Loucy (cell line): ENCODE data around the gene KITLG.

ENCODE experiments used
- H2AFZ ChIP-seq: fragments of 200-600 bp; sonication (generic); 2 replicates; pipeline ENCODE4 v1.6.0; 2016; ENCODE audit warnings: antibody characterized with exemption, mild to moderate bottlenecking, low read length, moderate library complexity
- H3F3A ChIP-seq: fragments of 200-600 bp; 2 replicates; pipeline ENCODE4 v1.6.0; 2016; ENCODE audit warnings: antibody characterized with exemption, low read depth, mild to moderate bottlenecking
- H3K27me3 ChIP-seq: fragments of 200-600 bp; sonication (generic); 2 replicates; pipeline ENCODE4 v1.6.1; 2014; ENCODE audit warnings: low read length, mild to moderate bottlenecking; ENCODE audit not compliant: insufficient read depth, poor library complexity, severe bottlenecking
- H3K36me3 ChIP-seq: fragments of 200-600 bp; sonication (generic); 2 replicates; pipeline ENCODE4 v1.6.1; 2016; ENCODE audit warnings: low read length; ENCODE audit not compliant: insufficient read depth
- H3K4me1 ChIP-seq: fragments of 200-600 bp; sonication (generic); 2 replicates; pipeline ENCODE4 v1.5.1; 2014; ENCODE audit warnings: low read length, mild to moderate bottlenecking; ENCODE audit not compliant: insufficient read depth, poor library complexity, severe bottlenecking
- H3K4me2 ChIP-seq: fragments of 200-600 bp; sonication (generic); 2 replicates; pipeline ENCODE4 v1.6.0; 2014; ENCODE audit warnings: antibody characterized with exemption, low read length, low read depth, mild to moderate bottlenecking; ENCODE audit not compliant: poor library complexity, severe bottlenecking
- H3K4me3 ChIP-seq: fragments of 200-600 bp; sonication (generic); 2 replicates; pipeline ENCODE4 v1.5.1; 2014; ENCODE audit warnings: low read length, mild to moderate bottlenecking, mixed read lengths; ENCODE audit not compliant: poor library complexity, severe bottlenecking
- H3K79me2 ChIP-seq: fragments of 200-600 bp; sonication (generic); 2 replicates; pipeline ENCODE4 v1.6.1; 2014; ENCODE audit warnings: low read length; ENCODE audit not compliant: insufficient read depth
- H3K9ac ChIP-seq: fragments of 200-600 bp; sonication (generic); 2 replicates; pipeline ENCODE4 v1.6.0; 2014; ENCODE audit warnings: mild to moderate bottlenecking, low read depth, low read length, moderate library complexity; ENCODE audit not compliant: poor library complexity, severe bottlenecking
- H3K9me2 ChIP-seq: fragments of 200-600 bp; sonication (generic); replicated peaks from 2 replicates; pipeline ENCODE4 v1.6.1; 2016; ENCODE audit warnings: low read depth, low read length, mixed read lengths
- H3K9me3 ChIP-seq: fragments of 200-600 bp; sonication (generic); 2 replicates; pipeline ENCODE4 v1.6.1; 2014; ENCODE audit warnings: mild to moderate bottlenecking, antibody characterized with exemption, low read length, low read depth; ENCODE audit not compliant: insufficient read depth
- H4K20me1 ChIP-seq: fragments of 200-600 bp; sonication (generic); 2 replicates; pipeline ENCODE4 v1.6.0; 2014; ENCODE audit warnings: antibody characterized with exemption, low read length, mild to moderate bottlenecking; ENCODE audit not compliant: insufficient read depth, poor library complexity, severe bottlenecking
- CTCF ChIP-seq: fragments of 200-600 bp; sonication (generic); conservative IDR thresholded peaks from 2 replicates; pipeline ENCODE4 v1.5.1; 2014; ENCODE audit warnings: mild to moderate bottlenecking, antibody characterized with exemption, low read length
- EZH2phosphoT487 ChIP-seq: fragments of 200-600 bp; IDR thresholded peaks from 2 replicates; pipeline ENCODE4 v1.6.1; 2018; ENCODE audit warnings: antibody characterized with exemption, mild to moderate bottlenecking, moderate library complexity, borderline replicate concordance

The KITLG gene

GRCh38 chr12:88472775-88473174 is 107.5 kb downstream of the KITLG start:
- Histone ChIP-seq H3K4me3 (no peak overlapping the region), H3K9ac (no peak overlapping the region), H3K4me2 (no peak overlapping the region), H3F3A (no peaks in the 10 kb centered on the region), H4K20me1 (no peaks in the 10 kb centered on the region), H3K4me1 (no peaks in the 10 kb centered on the region), H3K27me3 (no peaks in the 10 kb centered on the region), H3K9me2 (no peaks in the 10 kb centered on the region), H3K9me3 (no peaks in the 10 kb centered on the region), H2AFZ (no peak overlapping the region), H3K79me2 (no peaks in the 10 kb centered on the region), H3K36me3 (no peaks in the 10 kb centered on the region)
- TF ChIP-seq EZH2phosphoT487 (no peak), CTCF (no peak)

- no peaks in the 10 kb centered on the region for H3K9me2 ChIP-seq
- H2AFZ ChIP-seq, result no peak overlapping the region
- no peak for TF ChIP-seq CTCF
- no peak for TF ChIP-seq EZH2phosphoT487
- no peaks in the 10 kb centered on the region for H4K20me1 ChIP-seq
- no peak overlapping the region for H3K4me3 ChIP-seq
- no peak overlapping the region for H3K9ac ChIP-seq
- no peaks in the 10 kb centered on the region for H3K9me3 ChIP-seq
- no peaks in the 10 kb centered on the region for H3K4me1 ChIP-seq
- no peak overlapping the region for H3K4me2 ChIP-seq
- H3K27me3 ChIP-seq, result no peaks in the 10 kb centered on the region
- H3K79me2 ChIP-seq, result no peaks in the 10 kb centered on the region
- H3F3A ChIP-seq, result no peaks in the 10 kb centered on the region
- H3K36me3 ChIP-seq, result no peaks in the 10 kb centered on the region
These were observed 108.0 kb downstream of the KITLG start for GRCh38 chr12:88472248-88472647.

- H4K20me1 ChIP-seq, result no peaks in the 10 kb centered on the region
- no peak for TF ChIP-seq EZH2phosphoT487
- no peak for TF ChIP-seq CTCF
- H3K9me2 ChIP-seq, result no peaks in the 10 kb centered on the region
- H2AFZ ChIP-seq, result no peak overlapping the region
- no peaks in the 10 kb centered on the region for H3K36me3 ChIP-seq
- H3F3A ChIP-seq, result no peaks in the 10 kb centered on the region
- H3K9me3 ChIP-seq, result no peaks in the 10 kb centered on the region
- no peaks in the 10 kb centered on the region for H3K79me2 ChIP-seq
- H3K4me1 ChIP-seq, result no peaks in the 10 kb centered on the region
- H3K9ac ChIP-seq, result no peak overlapping the region
- H3K27me3 ChIP-seq, result no peaks in the 10 kb centered on the region
- H3K4me2 ChIP-seq, result no peak overlapping the region
- H3K4me3 ChIP-seq, result no peak overlapping the region
These were observed 108.8 kb downstream of the KITLG start for GRCh38 chr12:88471331-88472045.
